Bronchial epithelial cell (primary cell): ENCODE results near the gene TPST2. TPM values are rescaled to one million over a fixed set of nuclear protein-coding genes. Genes with fewer than 3 reads are reported as not detected.
A peak's percentile ranks its signal among the peaks of the same experiment; 100 is the strongest.

ENCODE experiments used
- DNase-seq: peaks from one replicate; pipeline ENCODE4 v3.0.0-alpha.2; 2010; ENCODE audit warnings: low read depth
- FAIRE-seq: peaks from 2 replicates; lab custom pipeline; 2011; peaks lifted over from hg19 to GRCh38; lab: Jason Lieb, UNC
- H3K27me3 ChIP-seq: 2 replicates; pipeline ENCODE4 v1.5.1; 2011; ENCODE audit warnings: low read length; ENCODE audit not compliant: control insufficient read depth, insufficient read depth
- H3K36me3 ChIP-seq: 2 replicates; pipeline ENCODE4 v1.5.1; 2011; ENCODE audit warnings: low read length; ENCODE audit not compliant: control insufficient read depth, insufficient read depth
- H3K4me3 ChIP-seq: 2 replicates; pipeline ENCODE4 v1.5.1; 2011; ENCODE audit warnings: mild to moderate bottlenecking, low read depth, low read length, control low read depth
- CTCF ChIP-seq: IDR thresholded peaks from 2 replicates; pipeline ENCODE4 v1.5.1; 2011; ENCODE audit warnings: mild to moderate bottlenecking, moderate library complexity, low read length, control low read depth, inconsistent platforms; ENCODE audit not compliant: insufficient read depth, severe bottlenecking
- total RNA-seq: library from RNA; depleted of rRNA; stranded (reverse); fragments of >200 nt; gene quantifications from 2 replicates; pipeline ENCODE4 v1.2.1, GENCODE V29; 2014

Gene TPST2
- total RNA-seq, 1 donor from 2014 or later, result 18.4 TPM

GRCh38 chr22:26513838-26514237 is 76.1 kb downstream of the TPST2 start:
- no peaks in the 10 kb centered on the region for H3K27me3 ChIP-seq
- FAIRE-seq (no peak), DNase-seq (no peak)
- H3K4me3 ChIP-seq, result no peak overlapping the region
- TF ChIP-seq CTCF, result no peak
- H3K36me3 ChIP-seq, result peaks cover 7% of the 10 kb centered on the region

GRCh38 chr22:26512149-26512793 is 77.7 kb downstream of the TPST2 start, which contains the start of gene TFIP11:
Gene TFIP11, minus strand, starts transcription at chr22:26512473. Its CDS starts 2,201 bp downstream, at chr22:26510272.
- Histone ChIP-seq H3K4me3 (peak within 1 kb of the TSS; percentile 85), H3K27me3 (no peaks in the 10 kb centered on the region), H3K36me3 (peaks cover 11% of the 10 kb centered on the region)
- TF ChIP-seq CTCF, result no peak
- DNase-seq, result peak; percentile 82
- no peak for FAIRE-seq

DNA sequence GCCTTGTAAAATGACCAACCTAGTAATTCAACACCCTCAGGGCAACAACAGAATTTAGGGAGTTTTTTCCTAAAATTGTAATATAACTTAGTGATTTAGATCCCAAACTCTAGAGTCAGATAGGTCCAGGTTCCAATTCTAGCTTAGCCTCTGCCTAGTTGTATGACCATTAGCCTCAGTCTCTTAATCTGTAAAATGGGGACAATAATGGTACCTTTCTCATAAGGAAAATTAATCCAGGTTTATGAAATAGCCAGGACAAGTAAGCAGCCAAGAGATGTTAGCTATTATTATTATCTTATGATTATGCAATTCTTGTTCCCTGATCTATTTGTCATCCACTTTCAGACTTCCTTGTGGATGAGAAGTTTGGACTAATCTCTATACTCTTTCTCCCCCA is 81.8 kb downstream of the TPST2 start:
- DNase-seq (no peak), FAIRE-seq (no peak)
- no peak for TF ChIP-seq CTCF
- H3K36me3 ChIP-seq, result peaks cover 30% of the 10 kb centered on the region
- no peaks in the 10 kb centered on the region for H3K27me3 ChIP-seq
- no peak overlapping the region for H3K4me3 ChIP-seq

DNA sequence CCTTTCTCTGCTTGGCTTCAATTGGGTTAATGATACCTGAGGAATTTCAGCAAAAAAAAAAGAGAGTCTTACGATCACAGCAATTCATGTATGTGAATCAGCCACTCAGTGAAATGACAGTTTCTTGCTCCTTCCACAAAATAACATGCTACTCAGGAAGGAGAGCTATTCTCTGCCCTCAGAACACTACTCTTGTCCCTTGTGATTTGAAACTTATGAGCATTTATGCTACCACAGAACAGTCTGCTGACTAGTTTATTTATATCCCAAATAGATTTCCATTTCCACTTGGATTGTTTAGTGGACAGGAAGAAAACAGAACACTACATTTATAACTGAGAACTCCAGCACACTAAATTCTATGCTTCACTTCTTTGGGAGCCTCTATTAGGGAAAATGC is 86.2 kb downstream of the TPST2 start:
- no peak for FAIRE-seq
- Histone ChIP-seq H3K36me3 (peaks cover 38% of the 10 kb centered on the region), H3K27me3 (no peaks in the 10 kb centered on the region), H3K4me3 (no peak overlapping the region)
- DNase-seq, result no peak
- TF ChIP-seq CTCF, result no peak

- Histone ChIP-seq H3K36me3 (peaks cover 38% of the 10 kb centered on the region), H3K4me3 (no peak overlapping the region), H3K27me3 (no peaks in the 10 kb centered on the region)
- DNase-seq (peak; percentile 36), FAIRE-seq (no peak)
- TF ChIP-seq CTCF, result peak; percentile 68
These were observed 87.0 kb downstream of the TPST2 start for GRCh38 chr22:26502688-26503561.
